ENCODE data around the gene ELOVL6.

Gene ELOVL6

DNA sequence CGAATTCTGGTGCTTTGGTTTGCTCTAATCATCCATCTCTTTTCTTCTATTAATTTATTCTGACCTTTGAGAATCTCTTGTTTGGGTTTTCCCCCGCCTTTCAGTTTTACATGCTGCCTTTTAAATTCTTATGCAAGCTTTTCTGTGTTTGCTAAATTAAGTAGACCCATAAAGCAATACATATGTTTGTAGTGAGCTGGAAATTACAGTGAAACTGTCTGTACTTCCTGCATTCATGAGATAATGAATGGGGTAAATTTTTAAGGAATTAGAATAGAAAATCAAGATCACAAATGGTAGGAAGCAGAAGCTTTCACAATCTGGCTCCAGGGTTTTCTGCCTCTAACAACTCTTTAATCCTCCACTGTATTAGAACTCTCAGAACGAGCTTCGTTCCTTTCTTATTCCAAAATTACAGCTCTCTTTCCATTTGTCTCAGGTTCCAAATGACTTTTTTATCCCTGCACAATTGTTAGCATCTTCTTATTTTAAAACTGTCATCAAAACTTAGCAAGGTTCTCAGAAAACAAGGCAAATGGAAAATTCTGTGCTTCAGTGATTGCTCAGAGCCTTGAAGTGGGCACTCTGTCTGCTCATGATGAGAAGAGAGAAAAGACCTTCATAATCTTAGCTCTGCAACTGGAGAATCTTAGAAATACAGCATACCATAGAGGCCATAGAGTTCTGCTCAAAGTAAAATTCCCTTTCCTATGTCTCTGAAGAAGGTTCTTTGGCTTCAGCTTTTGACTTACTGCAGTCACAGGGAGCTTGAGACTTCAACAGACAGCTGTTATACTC lies 177.6 kb downstream of the ELOVL6 start:
- no peak for DNase-seq (ENCODE audit: extremely low spot score)
- TF ChIP-seq, protein P1, sequence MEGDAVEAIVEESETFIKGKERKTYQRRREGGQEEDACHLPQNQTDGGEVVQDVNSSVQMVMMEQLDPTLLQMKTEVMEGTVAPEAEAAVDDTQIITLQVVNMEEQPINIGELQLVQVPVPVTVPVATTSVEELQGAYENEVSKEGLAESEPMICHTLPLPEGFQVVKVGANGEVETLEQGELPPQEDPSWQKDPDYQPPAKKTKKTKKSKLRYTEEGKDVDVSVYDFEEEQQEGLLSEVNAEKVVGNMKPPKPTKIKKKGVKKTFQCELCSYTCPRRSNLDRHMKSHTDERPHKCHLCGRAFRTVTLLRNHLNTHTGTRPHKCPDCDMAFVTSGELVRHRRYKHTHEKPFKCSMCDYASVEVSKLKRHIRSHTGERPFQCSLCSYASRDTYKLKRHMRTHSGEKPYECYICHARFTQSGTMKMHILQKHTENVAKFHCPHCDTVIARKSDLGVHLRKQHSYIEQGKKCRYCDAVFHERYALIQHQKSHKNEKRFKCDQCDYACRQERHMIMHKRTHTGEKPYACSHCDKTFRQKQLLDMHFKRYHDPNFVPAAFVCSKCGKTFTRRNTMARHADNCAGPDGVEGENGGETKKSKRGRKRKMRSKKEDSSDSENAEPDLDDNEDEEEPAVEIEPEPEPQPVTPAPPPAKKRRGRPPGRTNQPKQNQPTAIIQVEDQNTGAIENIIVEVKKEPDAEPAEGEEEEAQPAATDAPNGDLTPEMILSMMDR (IDR thresholded peaks at IDR 0.05; ENCODE audit: control extremely low read depth, extremely low read depth, low read depth, missing control alignments): no peak
- ChIA-PET POLR2A (no interaction called here), CTCF (interaction anchor here (0.8 to 5.1 kb wide), 9 partner anchors 10 to 493 kb away, joined by 3 to 25 read pairs (median 4); no protein-coding TSS in a partner anchor)

DNA sequence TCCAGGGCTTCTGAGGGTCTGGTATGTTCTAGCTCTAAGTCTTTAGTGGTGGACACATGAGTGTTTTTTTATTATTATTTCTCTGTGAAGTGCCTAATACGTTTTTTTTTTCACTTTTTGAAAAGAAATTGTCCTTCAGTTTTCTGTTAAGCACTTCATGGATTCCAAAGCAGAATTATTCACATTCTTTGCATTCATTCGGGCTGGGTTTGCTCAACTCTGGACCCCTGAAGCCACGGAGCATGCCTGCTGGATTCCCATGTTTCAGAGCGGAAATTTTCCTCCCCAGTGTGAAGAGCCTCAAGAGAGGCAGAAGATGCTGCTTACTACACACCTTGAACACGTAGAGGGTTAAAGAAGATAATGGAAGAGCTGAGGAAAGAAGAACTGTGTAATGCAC lies 178.3 kb downstream of the ELOVL6 start:
- CTCF ChIA-PET: interaction anchor here (0.8 to 5.1 kb wide), 8 partner anchors 11 to 494 kb away, joined by 3 to 25 read pairs (median 6); no protein-coding TSS in a partner anchor
- POLR2A ChIA-PET: no interaction called here
- no peak for DNase-seq (ENCODE audit: extremely low spot score)
- TF ChIP-seq, protein P1 (IDR thresholded peaks at IDR 0.05; ENCODE audit: control extremely low read depth, extremely low read depth, low read depth, missing control alignments): no peak

DNA sequence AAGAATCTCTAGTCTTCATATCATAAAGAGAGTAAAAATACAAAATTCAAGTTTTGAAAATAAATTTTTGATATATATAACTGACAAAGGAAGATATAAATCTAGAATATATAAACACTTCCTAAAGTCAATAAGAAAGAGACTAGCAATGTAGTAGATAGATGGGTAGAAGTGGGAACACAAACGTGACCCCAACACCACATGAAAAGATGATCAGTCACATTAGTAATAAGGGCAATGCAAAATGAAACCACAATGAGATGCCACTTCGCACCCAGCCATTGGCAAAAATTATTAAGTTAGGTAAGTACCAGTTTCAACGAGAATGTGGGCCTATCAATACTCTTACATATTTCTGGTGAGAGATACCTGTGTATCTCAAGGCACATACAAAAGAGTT lies 179.3 kb downstream of the ELOVL6 start:
- DNase-seq (ENCODE audit: extremely low spot score): no peak
- TF ChIP-seq, protein P1 (IDR thresholded peaks at IDR 0.05; ENCODE audit: control extremely low read depth, extremely low read depth, low read depth, missing control alignments): no peak
- ChIA-PET CTCF (interaction anchor here (1.3 to 5.1 kb wide), 6 partner anchors 12 to 490 kb away, joined by 3 to 25 read pairs (median 10); no protein-coding TSS in a partner anchor), POLR2A (no interaction called here)

DNA sequence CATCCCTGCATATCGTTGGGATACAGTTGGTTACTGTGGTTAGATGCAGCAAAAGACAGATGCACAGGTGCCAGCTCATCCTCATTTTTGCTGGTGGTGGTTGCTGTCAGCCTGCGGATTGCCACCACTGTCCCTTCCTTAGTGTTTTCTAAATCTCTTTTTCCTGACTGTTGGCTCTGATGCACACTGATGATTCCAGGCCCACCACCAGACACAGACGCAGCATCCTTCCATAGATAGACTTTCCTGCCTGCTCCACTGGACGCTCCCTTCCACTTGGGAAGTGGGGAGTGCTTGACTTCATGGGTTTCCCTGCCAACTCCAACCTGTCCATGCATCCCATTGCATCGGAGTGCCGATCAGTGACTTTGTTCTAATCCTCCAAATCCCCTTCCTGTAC lies 184.2 kb downstream of the ELOVL6 start:
- POLR2A ChIA-PET: no interaction called here
- TF ChIP-seq, protein P1 (IDR thresholded peaks at IDR 0.05; ENCODE audit: control extremely low read depth, extremely low read depth, low read depth, missing control alignments): no peak
- no peak for DNase-seq (ENCODE audit: extremely low spot score)
- CTCF ChIA-PET: interaction anchor here (2.6 to 22.5 kb wide), 2 partner anchors 12 to 500 kb away, joined by 6 to 673 read pairs; no protein-coding TSS in a partner anchor

DNA sequence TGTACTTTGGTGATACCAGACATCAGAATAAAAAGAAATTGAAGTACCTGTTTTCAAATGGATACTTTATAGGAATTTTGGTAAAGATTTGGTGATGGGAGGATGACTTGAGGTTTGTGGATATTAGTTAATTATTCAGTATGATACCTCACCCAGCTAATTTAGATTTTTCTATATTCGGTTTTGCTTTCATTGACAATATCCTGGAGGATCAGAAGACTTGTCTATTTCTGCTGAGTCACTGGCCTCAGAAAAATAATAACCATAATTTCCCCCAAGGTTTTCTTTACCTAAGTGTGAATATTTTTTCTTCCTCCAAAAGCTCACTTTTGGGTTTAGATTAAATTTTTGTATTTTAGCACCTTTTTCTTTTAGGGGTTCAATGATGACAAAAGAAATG lies 185.5 kb downstream of the ELOVL6 start:
- ChIA-PET CTCF (interaction anchor here (0.9 to 22.5 kb wide), 3 partner anchors 11 to 501 kb away, joined by 3 to 673 read pairs (median 6); no protein-coding TSS in a partner anchor), POLR2A (no interaction called here)
- TF ChIP-seq, protein P1 (IDR thresholded peaks at IDR 0.05; ENCODE audit: control extremely low read depth, extremely low read depth, low read depth, missing control alignments): no peak
- no peak for DNase-seq (ENCODE audit: extremely low spot score)

DNA sequence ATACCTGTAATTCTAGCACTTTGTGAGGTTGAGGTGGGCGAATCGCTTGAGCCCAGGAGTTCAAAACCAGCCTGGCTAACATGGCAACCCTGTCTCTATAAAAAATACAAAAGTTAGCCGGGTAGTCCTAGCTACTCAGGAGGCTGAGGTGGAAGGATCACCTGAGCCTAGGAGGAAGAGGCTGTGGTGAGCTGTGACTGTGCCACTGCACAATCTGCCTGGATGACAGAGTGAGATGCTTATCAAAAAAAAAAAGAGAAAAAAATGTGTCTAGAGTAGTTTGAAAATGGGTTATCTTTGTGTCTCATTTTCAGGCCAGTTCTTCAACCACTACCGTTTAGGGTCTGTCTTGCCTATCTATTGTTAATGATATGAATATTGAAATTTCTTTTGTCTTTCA lies 187.6 kb downstream of the ELOVL6 start:
- ChIA-PET POLR2A (no interaction called here), CTCF (interaction anchor here (4.3 to 22.5 kb wide), 2 partner anchors 12 to 503 kb away, joined by 23 to 673 read pairs; no protein-coding TSS in a partner anchor)
- DNase-seq (ENCODE audit: extremely low spot score): no peak
- TF ChIP-seq, protein P1 (IDR thresholded peaks at IDR 0.05; ENCODE audit: control extremely low read depth, extremely low read depth, low read depth, missing control alignments): no peak
